BLaER1 treated with 17β-estradiol and CSF1 and Interleukin-3, amounts not matched to agents 10 nM and 100 nM (cell line): Measurements from ENCODE around the gene RCC2.
"Not testable (repeated sequence)": the region's sequence is repeated elsewhere in the genome, so short reads cannot be mapped to it uniquely, and the experiment has no call there.

Experiments used
- H3K27ac ChIP-seq, 11 experiments: shearing (Covaris generic); formaldehyde crosslinking; 2 replicates each; pipeline ENCODE4 v1.8.1; 2022
- H3K27me3 ChIP-seq, 11 experiments: shearing (Covaris generic); formaldehyde crosslinking; 2 replicates each; pipeline ENCODE4 v1.8.1; 2022
- H3K36me3 ChIP-seq, 11 experiments: shearing (Covaris generic); formaldehyde crosslinking; 2 replicates each; pipeline ENCODE4 v1.8.1; 2022
- H3K4me1 ChIP-seq, 10 experiments: shearing (Covaris generic); formaldehyde crosslinking; 2 replicates each; pipeline ENCODE4 v1.8.1; 2022
- H3K4me2 ChIP-seq, 11 experiments: shearing (Covaris generic); formaldehyde crosslinking; 2 replicates each; pipeline ENCODE4 v1.8.1; 2022
- H3K4me3 ChIP-seq, 10 experiments: shearing (Covaris generic); formaldehyde crosslinking; 2 replicates each; pipeline ENCODE4 v1.8.1; 2022
- H3K9ac ChIP-seq, 11 experiments: shearing (Covaris generic); formaldehyde crosslinking; 2 replicates each; pipeline ENCODE4 v1.8.1; 2022
- H3K9me3 ChIP-seq, 11 experiments: shearing (Covaris generic); formaldehyde crosslinking; replicated peaks in 1 of 11; 2 replicates each; pipeline ENCODE4 v1.8.1; 2022
- H4K20me1 ChIP-seq, 11 experiments: shearing (Covaris generic); formaldehyde crosslinking; 2 replicates each; pipeline ENCODE4 v1.8.1; 2022
- Cebpa-rat ChIP-seq, 11 experiments: shearing (Covaris generic); IDR thresholded peaks; 2 replicates each; pipeline ENCODE4 v1.8.1; 2022

Gene RCC2

DNA sequence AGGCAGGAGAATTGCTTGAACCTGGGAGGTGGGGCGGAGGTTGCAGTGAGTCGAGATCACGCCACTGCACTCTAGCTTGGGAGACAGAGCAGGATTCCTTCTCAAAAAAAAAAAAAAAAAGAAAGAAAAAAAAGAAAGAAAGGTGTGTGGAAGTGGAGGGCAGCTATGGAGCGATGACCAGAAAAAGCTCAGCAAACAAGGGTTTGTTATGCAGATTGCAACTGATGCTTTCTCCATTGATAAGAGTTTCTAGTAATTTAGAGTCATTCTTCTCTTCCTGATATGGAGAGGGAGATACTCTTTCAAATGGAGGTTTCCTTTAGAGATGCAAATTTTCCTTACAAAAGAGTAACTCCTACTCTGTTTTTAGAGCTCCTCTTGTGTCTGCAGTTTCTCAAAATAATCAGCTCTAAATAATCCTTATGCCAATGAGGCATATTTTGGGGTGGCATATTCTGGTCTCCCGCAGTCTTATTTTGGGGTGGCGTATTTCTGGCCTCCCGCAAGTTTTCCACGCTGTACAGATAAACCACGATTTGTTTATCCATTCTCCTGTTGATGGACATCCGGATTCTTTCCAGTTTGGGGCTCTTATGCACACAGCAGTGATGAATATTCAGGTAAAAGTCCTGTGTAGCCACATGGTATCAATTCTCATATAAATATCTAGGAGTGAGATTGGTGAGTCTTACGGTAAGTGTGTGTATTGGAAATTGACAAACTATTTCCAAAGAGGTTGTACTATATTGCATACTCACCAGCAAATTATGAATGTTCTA, 30.7 kb upstream of the RCC2 start:
- Histone ChIP-seq H3K4me2 (no peak overlapping the region), H3K9ac (no peak overlapping the region), H3K9me3 (no peaks in the 10 kb centered on the region), H4K20me1 (no peaks in the 10 kb centered on the region), H3K4me3 (no peak overlapping the region), H3K27me3 (no peaks in the 10 kb centered on the region), H3K4me1 (no peaks in the 10 kb centered on the region), H3K27ac (no peak overlapping the region), H3K36me3 (no peaks in the 10 kb centered on the region)
- TF ChIP-seq Cebpa-rat (IDR thresholded peaks at IDR 0.05) = no peak

DNA sequence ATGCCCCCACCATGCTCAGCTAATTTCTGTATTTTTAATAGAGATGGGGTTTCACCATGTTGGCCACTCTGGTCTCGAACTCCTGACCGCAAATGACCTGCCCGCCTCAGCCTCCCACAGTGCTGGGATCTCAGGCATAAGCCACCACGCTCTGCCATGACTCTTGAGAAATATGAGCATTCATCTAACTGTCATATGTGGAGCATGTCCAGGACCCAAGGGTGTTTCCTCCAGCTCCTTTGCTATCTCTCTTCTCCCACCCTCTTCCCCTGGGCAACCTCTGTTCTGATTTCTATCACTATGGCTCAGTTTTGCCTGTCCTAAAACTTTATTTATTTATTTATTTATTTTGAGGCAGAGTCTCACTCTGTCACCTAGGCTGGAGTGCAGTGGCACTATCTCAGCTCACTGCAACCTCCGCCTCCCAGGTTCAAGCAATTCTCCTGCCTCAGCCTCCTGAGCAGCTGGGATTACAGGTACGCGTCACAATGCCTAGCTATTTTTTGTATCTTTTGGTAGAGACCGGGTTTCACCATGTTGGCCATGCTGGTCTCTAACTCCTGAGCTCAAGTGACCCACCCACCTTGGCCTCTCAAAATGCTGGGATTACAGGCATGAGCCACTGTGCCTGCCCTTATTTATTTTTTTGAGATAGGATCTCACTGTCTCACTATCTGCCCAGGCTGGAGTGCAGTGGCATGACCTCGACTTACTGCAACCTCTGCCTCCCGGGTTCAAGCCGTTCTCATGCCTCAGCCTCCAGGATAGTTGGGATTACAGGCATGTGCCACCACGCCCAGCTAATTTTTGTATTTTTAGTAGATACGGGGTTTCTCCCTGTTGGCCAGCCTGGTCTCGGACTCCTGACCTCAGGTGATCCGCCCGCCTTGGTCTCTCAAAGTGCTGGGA, 29.1 kb upstream of the RCC2 start:
- not testable (repeated sequence) for H3K9me3 ChIP-seq, H4K20me1 ChIP-seq, H3K4me2 ChIP-seq, H3K36me3 ChIP-seq, H3K4me1 ChIP-seq, H3K9ac ChIP-seq, H3K27me3 ChIP-seq, H3K27ac ChIP-seq, H3K4me3 ChIP-seq

GRCh38 chr1:17466359-17466758, 26.9 kb upstream of the RCC2 start:
- TF ChIP-seq Cebpa-rat (IDR thresholded peaks at IDR 0.05) = no peak
- H3K36me3 ChIP-seq = no peaks in the 10 kb centered on the region

GRCh38 chr1:17465228-17465627, 25.8 kb upstream of the RCC2 start:
- Histone ChIP-seq H4K20me1 (no peaks in the 10 kb centered on the region), H3K27ac (no peak overlapping the region), H3K4me2 (no peak overlapping the region), H3K9me3 (no peaks in the 10 kb centered on the region), H3K4me1 (no peaks in the 10 kb centered on the region), H3K36me3 (no peaks in the 10 kb centered on the region), H3K4me3 (no peak overlapping the region), H3K27me3 (no peaks in the 10 kb centered on the region), H3K9ac (no peak overlapping the region)
- no peak for TF ChIP-seq Cebpa-rat (IDR thresholded peaks at IDR 0.05)

More at GRCh38 chr1:17466359-17466758, 26.9 kb upstream of the RCC2 start:
- Histone ChIP-seq H4K20me1 (no peaks in the 10 kb centered on the region), H3K4me1 (no peaks in the 10 kb centered on the region), H3K27me3 (no peaks in the 10 kb centered on the region), H3K27ac (no peak overlapping the region), H3K9me3 (no peaks in the 10 kb centered on the region), H3K9ac (no peak overlapping the region), H3K4me2 (no peak overlapping the region), H3K4me3 (no peak overlapping the region)

DNA sequence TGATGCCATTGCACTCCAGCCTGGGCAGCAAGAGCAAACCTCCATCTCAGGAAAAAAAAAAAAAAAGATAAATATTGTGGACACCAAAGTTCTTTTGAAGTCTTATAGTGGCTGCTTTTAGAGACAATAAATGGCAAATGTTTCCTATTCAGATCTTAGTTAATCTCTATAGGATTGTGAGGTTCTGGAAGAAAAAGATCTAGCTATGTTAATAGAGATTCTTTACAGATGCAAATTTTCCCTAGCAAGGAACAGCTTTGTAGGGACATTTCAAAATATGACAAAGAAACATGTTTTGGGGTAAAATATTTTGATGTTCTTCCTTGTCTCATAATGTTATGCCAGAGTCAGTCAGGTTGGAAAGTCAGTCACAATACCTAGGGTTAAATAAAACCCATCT, 24.5 kb upstream of the RCC2 start:
- Histone ChIP-seq H3K9me3 (no peaks in the 10 kb centered on the region), H3K4me3 (no peak overlapping the region), H3K4me2 (no peak overlapping the region), H3K27me3 (no peaks in the 10 kb centered on the region), H3K36me3 (no peaks in the 10 kb centered on the region), H3K4me1 (no peaks in the 10 kb centered on the region), H4K20me1 (no peaks in the 10 kb centered on the region), H3K9ac (no peak overlapping the region), H3K27ac (no peak overlapping the region)
- TF ChIP-seq Cebpa-rat (IDR thresholded peaks at IDR 0.05) = no peak

GRCh38 chr1:17462669-17463068, 23.2 kb upstream of the RCC2 start:
- Histone ChIP-seq H3K27me3 (no peaks in the 10 kb centered on the region), H3K27ac (no peak overlapping the region), H3K4me1 (no peaks in the 10 kb centered on the region), H3K4me2 (no peak overlapping the region), H3K4me3 (no peak overlapping the region), H3K9ac (no peak overlapping the region), H3K36me3 (no peaks in the 10 kb centered on the region), H3K9me3 (no peaks in the 10 kb centered on the region), H4K20me1 (no peaks in the 10 kb centered on the region)
- TF ChIP-seq Cebpa-rat (IDR thresholded peaks at IDR 0.05) = no peak

DNA sequence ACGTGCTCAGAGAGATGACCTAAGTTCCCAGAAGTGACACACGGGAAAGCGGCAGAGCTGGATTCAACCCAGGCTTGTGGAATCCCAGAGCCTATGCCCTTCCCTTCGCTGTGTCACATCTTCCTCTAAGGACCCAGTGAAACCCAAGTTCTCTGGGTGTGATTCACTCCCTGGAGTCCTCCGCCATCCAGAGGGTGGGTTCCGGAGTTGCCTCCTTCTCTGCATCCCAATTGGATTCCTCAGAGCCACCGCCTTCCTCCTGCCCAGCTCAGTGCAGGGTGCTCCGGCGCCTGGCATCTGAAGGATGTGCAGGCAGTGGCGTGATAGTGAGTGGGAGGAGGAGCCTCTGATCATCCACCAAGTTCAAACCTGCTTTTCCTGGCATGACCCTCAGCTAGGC, 20.7 kb upstream of the RCC2 start:
- Histone ChIP-seq H3K4me1 (no peaks in the 10 kb centered on the region), H4K20me1 (no peaks in the 10 kb centered on the region), H3K36me3 (no peaks in the 10 kb centered on the region), H3K4me2 (no peak overlapping the region), H3K9me3 (no peaks in the 10 kb centered on the region), H3K27me3 (no peaks in the 10 kb centered on the region), H3K4me3 (no peak overlapping the region), H3K27ac (no peak overlapping the region), H3K9ac (no peak overlapping the region)
- no peak for TF ChIP-seq Cebpa-rat (IDR thresholded peaks at IDR 0.05)

DNA sequence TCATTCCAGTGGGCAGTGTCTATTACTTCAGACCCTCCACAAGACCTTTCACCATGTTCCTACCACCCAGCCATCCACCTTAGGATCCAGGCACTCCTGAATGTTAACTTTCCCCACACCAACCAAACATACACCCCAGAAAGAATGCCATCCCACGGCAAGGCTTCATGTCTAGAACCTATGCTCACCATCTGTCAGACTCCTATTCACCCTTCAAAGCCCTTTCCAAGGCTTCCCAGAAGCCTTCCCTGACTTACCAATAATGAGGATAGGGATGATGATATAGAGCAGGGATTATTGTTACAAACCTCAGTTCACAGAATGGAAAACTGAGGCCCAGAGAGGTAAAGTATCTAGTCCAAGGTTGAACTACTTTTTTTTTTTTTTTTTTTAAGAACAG, 19.3 kb upstream of the RCC2 start:
- H4K20me1 ChIP-seq = no peaks in the 10 kb centered on the region
- no peak overlapping the region for H3K4me2 ChIP-seq
- no peaks in the 10 kb centered on the region for H3K27me3 ChIP-seq
- H3K4me3 ChIP-seq = no peak overlapping the region
- no peak for TF ChIP-seq Cebpa-rat (IDR thresholded peaks at IDR 0.05)
- H3K9ac ChIP-seq = no peak overlapping the region
- H3K9me3 ChIP-seq = no peaks in the 10 kb centered on the region
- no peaks in the 10 kb centered on the region for H3K4me1 ChIP-seq
- no peak overlapping the region for H3K27ac ChIP-seq
- no peaks in the 10 kb centered on the region for H3K36me3 ChIP-seq

DNA sequence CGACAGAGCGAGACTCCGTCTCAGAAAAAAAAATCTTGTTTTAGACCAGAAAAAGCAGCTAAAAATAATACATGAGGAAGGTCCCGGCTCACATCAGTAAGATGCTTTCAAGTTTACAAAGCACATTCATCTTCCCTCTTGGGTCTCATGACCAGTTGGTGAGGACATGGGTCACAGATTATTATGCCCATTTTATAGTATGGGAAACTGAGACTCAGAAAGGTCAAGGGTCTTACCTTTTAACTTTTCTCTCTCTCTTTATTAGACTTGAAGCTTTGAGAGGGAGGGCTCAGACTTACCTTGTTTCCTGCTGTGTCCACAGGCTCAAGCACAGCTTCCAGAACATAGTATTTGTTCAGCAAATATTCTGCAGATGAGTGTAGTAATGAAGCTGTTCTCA, 13.2 kb upstream of the RCC2 start:
- H3K27me3 ChIP-seq = no peaks in the 10 kb centered on the region

GRCh38 chr1:17452203-17452602, 12.7 kb upstream of the RCC2 start:
- H3K4me1 ChIP-seq = peaks cover 0 to 22% (median 17%) of the 10 kb centered on the region in 10 experiments; a peak in 13 of 20 replicates
- not testable (repeated sequence) for H3K36me3 ChIP-seq, H3K9ac ChIP-seq, H3K4me3 ChIP-seq, H4K20me1 ChIP-seq, H3K27me3 ChIP-seq, H3K27ac ChIP-seq, H3K9me3 ChIP-seq
- H3K4me2 ChIP-seq = peak overlapping the region in 6 of 11 experiments; percentile 5 to 44 (median 16); a peak in 10 of 22 replicates

More for the DNA sequence above, 13.2 kb upstream of the RCC2 start:
- Histone ChIP-seq H3K36me3 (no peaks in the 10 kb centered on the region), H4K20me1 (no peaks in the 10 kb centered on the region), H3K9ac (no peak overlapping the region), H3K4me1 (peaks cover 0 to 22% (median 14%) of the 10 kb centered on the region in 10 experiments; a peak in 12 of 20 replicates), H3K4me2 (peak overlapping the region in 6 of 11 experiments; percentile 5 to 44 (median 16); a peak in 11 of 22 replicates), H3K9me3 (no peaks in the 10 kb centered on the region), H3K27ac (no peak overlapping the region), H3K4me3 (no peak overlapping the region)
- no peak for TF ChIP-seq Cebpa-rat (IDR thresholded peaks at IDR 0.05)
